SK-N-SH (cell line): Measurements from ENCODE around the gene NDUFS8.

Experiments
- CHD2 ChIP-seq: fragments of 150-350 bp; IDR thresholded peaks from 2 replicates; pipeline ENCODE4 v1.6.1; 2018; ENCODE audit warnings: low read length; ENCODE audit not compliant: partially characterized antibody
- EP300 ChIP-seq, 2 experiments: IDR thresholded peaks; 2 replicates each; pipeline versions ENCODE4 v1.4.0 to v1.6.1; 2012; ENCODE audit warnings: borderline replicate concordance in 1 of 2, low read depth in 1 of 2, low read length in 1 of 2
- MAX ChIP-seq: IDR thresholded peaks from 2 replicates; pipeline ENCODE4 v1.4.0; 2012; ENCODE audit warnings: low read depth
- RAD21 ChIP-seq: IDR thresholded peaks from 2 replicates; pipeline ENCODE4 v1.6.1; 2012; ENCODE audit warnings: mild to moderate bottlenecking, low read length
- TAF1 ChIP-seq: IDR thresholded peaks from 2 replicates; pipeline ENCODE4 v1.6.1; 2012; ENCODE audit warnings: low read depth, mild to moderate bottlenecking, low read length, moderate library complexity, borderline replicate concordance
- TEAD4 ChIP-seq: IDR thresholded peaks from 2 replicates; pipeline ENCODE4 v1.4.0; 2012; ENCODE audit warnings: mild to moderate bottlenecking, borderline replicate concordance; ENCODE audit not compliant: insufficient read depth
- YY1 ChIP-seq: IDR thresholded peaks from 2 replicates; pipeline ENCODE4 v1.4.0; 2012; ENCODE audit warnings: low read depth, mild to moderate bottlenecking
- TF ChIP-seq, protein P1 (sequence below): fragments of 200-600 bp; sonication (generic); IDR thresholded peaks from 2 replicates; pipeline ENCODE4 v1.6.1; 2017; ENCODE audit warnings: antibody characterized with exemption, mild to moderate bottlenecking, moderate library complexity
- TF ChIP-seq, protein P2 (sequence below): fragments of 150-350 bp; IDR thresholded peaks from 2 replicates; pipeline ENCODE4 v1.6.1; 2017; ENCODE audit warnings: antibody characterized with exemption, low read length, low read depth, borderline replicate concordance

DNA sequence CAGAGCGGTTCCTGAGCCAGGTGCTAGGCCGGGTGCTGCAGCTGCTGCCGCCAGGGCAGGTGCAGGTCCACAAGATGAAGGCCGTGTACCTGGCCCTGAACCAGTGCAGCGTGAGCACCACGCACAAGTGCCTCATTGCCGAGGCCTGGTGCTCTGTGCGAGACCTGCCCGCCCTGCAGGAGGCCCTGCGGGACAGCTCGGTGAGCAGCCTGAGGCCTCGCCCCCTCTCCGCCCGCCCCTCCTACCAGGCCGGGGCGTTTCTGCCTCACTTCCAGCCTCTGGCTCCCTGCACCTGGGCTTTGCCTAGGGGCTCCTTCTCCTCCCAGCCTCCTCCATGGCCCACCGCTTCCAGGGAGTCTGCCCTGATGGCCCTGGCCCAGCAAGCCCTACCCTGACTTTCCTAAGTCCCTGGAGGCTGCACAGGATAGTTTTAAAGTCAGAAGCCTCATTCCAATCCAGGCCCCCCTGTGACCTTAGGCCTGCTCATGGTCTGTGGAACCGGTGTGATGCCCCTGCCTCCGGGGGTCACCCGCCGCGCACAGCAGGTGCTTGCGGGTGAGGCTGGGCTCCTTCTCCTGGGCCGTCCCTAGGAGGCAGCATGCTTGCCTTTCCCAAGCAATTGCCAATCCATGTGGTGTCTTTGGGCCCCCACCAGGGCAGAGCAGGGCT lies 13.8 kb downstream of the NDUFS8 start:
- TF ChIP-seq, protein P1, sequence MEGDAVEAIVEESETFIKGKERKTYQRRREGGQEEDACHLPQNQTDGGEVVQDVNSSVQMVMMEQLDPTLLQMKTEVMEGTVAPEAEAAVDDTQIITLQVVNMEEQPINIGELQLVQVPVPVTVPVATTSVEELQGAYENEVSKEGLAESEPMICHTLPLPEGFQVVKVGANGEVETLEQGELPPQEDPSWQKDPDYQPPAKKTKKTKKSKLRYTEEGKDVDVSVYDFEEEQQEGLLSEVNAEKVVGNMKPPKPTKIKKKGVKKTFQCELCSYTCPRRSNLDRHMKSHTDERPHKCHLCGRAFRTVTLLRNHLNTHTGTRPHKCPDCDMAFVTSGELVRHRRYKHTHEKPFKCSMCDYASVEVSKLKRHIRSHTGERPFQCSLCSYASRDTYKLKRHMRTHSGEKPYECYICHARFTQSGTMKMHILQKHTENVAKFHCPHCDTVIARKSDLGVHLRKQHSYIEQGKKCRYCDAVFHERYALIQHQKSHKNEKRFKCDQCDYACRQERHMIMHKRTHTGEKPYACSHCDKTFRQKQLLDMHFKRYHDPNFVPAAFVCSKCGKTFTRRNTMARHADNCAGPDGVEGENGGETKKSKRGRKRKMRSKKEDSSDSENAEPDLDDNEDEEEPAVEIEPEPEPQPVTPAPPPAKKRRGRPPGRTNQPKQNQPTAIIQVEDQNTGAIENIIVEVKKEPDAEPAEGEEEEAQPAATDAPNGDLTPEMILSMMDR: no peak
- TF ChIP-seq CHD2 (no peak), TAF1 (no peak), TEAD4 (no peak), EP300 (IDR thresholded peaks at IDR 0.05; ENCODE audit: borderline replicate concordance in 1 of 2, low read depth in 1 of 2, low read length in 1 of 2) (no peak), MAX (no peak), YY1 (no peak), RAD21 (no peak)
- TF ChIP-seq, protein P2, sequence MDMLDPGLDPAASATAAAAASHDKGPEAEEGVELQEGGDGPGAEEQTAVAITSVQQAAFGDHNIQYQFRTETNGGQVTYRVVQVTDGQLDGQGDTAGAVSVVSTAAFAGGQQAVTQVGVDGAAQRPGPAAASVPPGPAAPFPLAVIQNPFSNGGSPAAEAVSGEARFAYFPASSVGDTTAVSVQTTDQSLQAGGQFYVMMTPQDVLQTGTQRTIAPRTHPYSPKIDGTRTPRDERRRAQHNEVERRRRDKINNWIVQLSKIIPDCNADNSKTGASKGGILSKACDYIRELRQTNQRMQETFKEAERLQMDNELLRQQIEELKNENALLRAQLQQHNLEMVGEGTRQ: no peak
